Measurements from ENCODE around the gene ASPDH. TPM values are rescaled to one million over a fixed set of nuclear protein-coding genes. Genes with fewer than 3 reads are reported as not detected.

The ASPDH gene
- total RNA-seq, 1 experiment from 2014 or later = not detected

GRCh38 chr19:50522881-50523280 is 9.2 kb upstream of the ASPDH start:
- Histone ChIP-seq H3K79me2 (ENCODE audit: insufficient read depth, low read length) (no peaks in the 10 kb centered on the region), H2AFZ (ENCODE audit: low read depth, low read length, poor library complexity, severe bottlenecking) (no peak overlapping the region), H3K4me2 (ENCODE audit: low read length) (no peak overlapping the region), H3K4me3 (replicated peaks in 1 of 2; ENCODE audit: low read depth in 1 of 2, low read length in 2 of 2) (no peak overlapping the region), H3K9me3 (ENCODE audit: control insufficient read depth in 1 of 2, insufficient read depth in 1 of 2, low read depth in 1 of 2, low read length in 2 of 2) (no peaks in the 10 kb centered on the region), H3K4me1 (ENCODE audit: control insufficient read depth in 1 of 2, insufficient read depth in 2 of 2, low read length in 2 of 2) (no peaks in the 10 kb centered on the region), H3K27ac (ENCODE audit: low read depth, low read length) (no peak overlapping the region), H4K20me1 (ENCODE audit: insufficient read depth) (no peaks in the 10 kb centered on the region), H3K9ac (ENCODE audit: low read length) (no peak overlapping the region), H3K27me3 (ENCODE audit: insufficient read depth, low read length) (no peaks in the 10 kb centered on the region), H3K36me3 (ENCODE audit: control insufficient read depth in 1 of 2, insufficient read depth in 2 of 2, low read length in 2 of 2) (no peaks in the 10 kb centered on the region), H3K9me2 (ENCODE audit: insufficient read depth) (no peaks in the 10 kb centered on the region)
- TF ChIP-seq ATF3 (IDR thresholded peaks at IDR 0.05) (no peak), FOSL1 (IDR thresholded peaks at IDR 0.05; ENCODE audit: low read depth) (no peak), SRF (IDR thresholded peaks at IDR 0.05; ENCODE audit: low read depth) (no peak), EGR1 (IDR thresholded peaks at IDR 0.05; ENCODE audit: low read depth) (no peak), MAX (IDR thresholded peaks at IDR 0.05) (no peak), REST (IDR thresholded peaks at IDR 0.05; ENCODE audit: low read depth) (no peak), ELF1 (IDR thresholded peaks at IDR 0.05; ENCODE audit: borderline replicate concordance, low read depth) (no peak), ZNF274 (IDR thresholded peaks at IDR 0.05; ENCODE audit: low read depth, low read length) (no peak)
- ATAC-seq (no peak), DNase-seq (ENCODE audit: low read depth, low spot score) (no peak)
- intact Hi-C loops (cut with micrococcal nuclease) = no loop called here
- POLR2A ChIA-PET = no interaction called here
- CTCF ChIA-PET = interaction anchor here (2.6 kb wide), 1 partner anchor 15 kb away, joined by 11 read pairs; no protein-coding TSS in a partner anchor
- BruUV-seq (replicated peaks) = no TSS peak
- RAD21 ChIA-PET (ENCODE audit: low non-redundant PET in 1 of 2, low total read pairs in 2 of 2, uncharacterized antibody in 2 of 2, unreplicated experiment in 2 of 2) = no interaction called here
